PC-3 (cell line): Measurements from ENCODE around the gene SMIM14. TPM values are rescaled to one million over a fixed set of nuclear protein-coding genes. Genes with fewer than 3 reads are reported as not detected.
A peak's percentile ranks its signal among the peaks of the same experiment; 100 is the strongest.

Source experiments
- ATAC-seq: fragments of 200-7000 bp; cut with Tn5 transposase; 2 replicates; pipeline ENCODE4 v1.9.1; 2020; ENCODE audit warnings: mild to moderate bottlenecking, moderate library complexity
- BruUV-seq: library from RNA; stranded (reverse); fragments of 400-500 nt; replicated peaks from 2 replicates; lab custom pipeline; 2021; lab: Mats Ljungman, UMichigan
- CTCF ChIA-PET: fragments of 300-600 bp; sonication (Branson Sonifier 250); formaldehyde crosslinking; loops from one replicate; lab custom pipeline; 2022; ENCODE audit warnings: antibody characterized with exemption; lab: Charles Lee
- POLR2A ChIA-PET: fragments of 300-600 bp; sonication (Branson Sonifier 250); formaldehyde crosslinking; loops from one replicate; lab custom pipeline; 2022; ENCODE audit warnings: antibody characterized with exemption; ENCODE audit not compliant: unreplicated experiment; lab: Charles Lee
- DNase-seq: peaks from one replicate; pipeline ENCODE4 v3.0.0-alpha.2; 2015
- H2AFZ ChIP-seq: fragments of 300-600 bp; sonication (generic); 2 replicates; pipeline ENCODE4 v1.6.0; 2016; ENCODE audit warnings: antibody characterized with exemption, low read length
- H3F3A ChIP-seq: fragments of 300-600 bp; sonication (generic); one replicate; pipeline ENCODE4 v1.6.0; 2017; ENCODE audit warnings: antibody characterized with exemption, low read length, control low read depth, mild to moderate bottlenecking; ENCODE audit not compliant: unreplicated experiment
- H3K27ac ChIP-seq: fragments of 300-600 bp; sonication (generic); 2 replicates; pipeline ENCODE4 v1.5.1; 2016; ENCODE audit warnings: mild to moderate bottlenecking, low read length
- H3K27me3 ChIP-seq: fragments of 300-600 bp; sonication (generic); 2 replicates; pipeline ENCODE4 v1.6.1; 2016; ENCODE audit warnings: low read length, mixed read lengths
- H3K36me3 ChIP-seq: fragments of 300-600 bp; sonication (generic); 2 replicates; pipeline ENCODE4 v1.6.1; 2016; ENCODE audit warnings: low read depth, mixed run types, low read length, mixed read lengths
- H3K4me1 ChIP-seq: fragments of 300-600 bp; sonication (generic); 2 replicates; pipeline ENCODE4 v1.5.1; 2016; ENCODE audit warnings: low read length; ENCODE audit not compliant: insufficient read depth
- H3K4me2 ChIP-seq: fragments of 300-600 bp; sonication (generic); 2 replicates; pipeline ENCODE4 v1.6.0; 2016; ENCODE audit warnings: low read length
- H3K4me3 ChIP-seq: fragments of 300-600 bp; sonication (generic); 2 replicates; pipeline ENCODE4 v1.5.1; 2016; ENCODE audit warnings: mild to moderate bottlenecking, low read length, mixed read lengths
- H3K79me2 ChIP-seq: fragments of 300-600 bp; sonication (generic); 2 replicates; pipeline ENCODE4 v1.6.1; 2017; ENCODE audit warnings: low read length, mixed read lengths
- H3K9ac ChIP-seq: fragments of 300-600 bp; sonication (generic); 2 replicates; pipeline ENCODE4 v1.6.0; 2016; ENCODE audit warnings: mild to moderate bottlenecking, low read length
- H3K9me2 ChIP-seq: fragments of 300-600 bp; sonication (generic); replicated peaks from 2 replicates; pipeline ENCODE4 v1.6.1; 2016; ENCODE audit warnings: mixed run types, low read length, mixed read lengths
- H3K9me3 ChIP-seq: fragments of 300-600 bp; sonication (generic); 2 replicates; pipeline ENCODE4 v1.6.1; 2016; ENCODE audit warnings: low read length, mixed read lengths
- H4K20me1 ChIP-seq: fragments of 300-600 bp; sonication (generic); 2 replicates; pipeline ENCODE4 v1.6.1; 2016; ENCODE audit warnings: low read length, mixed read lengths
- CTCF ChIP-seq: fragments of 300-600 bp; sonication (generic); conservative IDR thresholded peaks from 2 replicates; pipeline ENCODE4 v1.5.1; 2017; ENCODE audit warnings: antibody characterized with exemption, low read depth, mild to moderate bottlenecking, low read length
- EZH2 ChIP-seq: fragments of 300-600 bp; sonication (generic); IDR thresholded peaks from one replicate; pipeline ENCODE4 v1.6.1; 2017; ENCODE audit warnings: antibody characterized with exemption, mild to moderate bottlenecking, low read length; ENCODE audit not compliant: unreplicated experiment
- EZH2phosphoT487 ChIP-seq: fragments of 300-600 bp; sonication (generic); IDR thresholded peaks from 2 replicates; pipeline ENCODE4 v1.6.1; 2018; ENCODE audit warnings: mild to moderate bottlenecking, antibody characterized with exemption, low read length, borderline replicate concordance
- intact Hi-C: fragments of 100-400 bp; cut with micrococcal nuclease; formaldehyde crosslinking; loops from 2 replicates; pipeline ENCODE4 v1.9.0; 2023
- total RNA-seq: library from RNA; depleted of rRNA; stranded (reverse); fragments of >200 nt; gene quantifications from 2 replicates; pipeline ENCODE4 v1.2.3, GENCODE V29; 2014

The SMIM14 gene
- total RNA-seq, 1 experiment from 2014 or later: 4.8 TPM

DNA sequence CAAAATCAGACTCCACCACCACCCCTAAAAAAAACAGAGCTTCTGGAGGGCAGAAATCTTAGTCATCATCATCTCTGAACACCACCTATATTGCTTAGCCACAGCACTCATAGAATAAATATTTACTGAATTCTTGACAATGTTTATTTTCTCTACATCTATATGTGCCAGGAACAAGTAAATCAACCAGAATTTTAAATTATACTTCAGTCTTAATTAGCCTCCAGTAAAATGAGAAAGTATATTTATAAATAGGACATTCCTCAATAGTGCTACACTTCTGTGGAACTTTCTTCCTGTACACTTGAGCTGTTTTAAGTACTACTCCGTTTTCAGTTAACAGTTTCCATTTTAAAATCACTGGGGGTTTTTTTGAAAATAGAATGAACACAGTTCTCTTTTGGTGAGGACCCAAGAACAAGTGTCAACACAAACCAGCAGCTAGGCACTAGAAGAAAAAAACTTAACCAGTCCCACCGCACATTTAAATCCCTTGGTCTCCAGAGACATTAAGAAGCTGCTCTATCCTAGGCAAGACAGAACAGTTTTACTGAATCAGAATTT is 25.5 kb downstream of the SMIM14 start:
- H3F3A ChIP-seq: no peaks in the 10 kb centered on the region
- intact Hi-C loops: no loop called here
- no peaks in the 10 kb centered on the region for H3K9me2 ChIP-seq
- peak overlapping the region; percentile 73 for H3K4me2 ChIP-seq
- ATAC-seq (peak; percentile 67), DNase-seq (peak; percentile 68)
- H3K4me1 ChIP-seq: peaks cover 72% of the 10 kb centered on the region
- peak overlapping the region; percentile 31; the same call in 1 of the 2 replicates for H2AFZ ChIP-seq
- ChIA-PET POLR2A (interaction anchor here (0.6 to 1.5 kb wide), 3 partner anchors 19 to 86 kb away, joined by 4 to 7 read pairs (median 4); partner anchors contain the start of gene UGDH), CTCF (no interaction called here)
- no peaks in the 10 kb centered on the region for H3K27me3 ChIP-seq
- H3K4me3 ChIP-seq: peak overlapping the region; percentile 21; the same call in 1 of the 2 replicates
- no peaks in the 10 kb centered on the region for H3K9me3 ChIP-seq
- H3K79me2 ChIP-seq: no peaks in the 10 kb centered on the region
- H4K20me1 ChIP-seq: no peaks in the 10 kb centered on the region
- no peak for TF ChIP-seq EZH2phosphoT487
- no peak for TF ChIP-seq EZH2
- no peak for TF ChIP-seq CTCF
- H3K36me3 ChIP-seq: no peaks in the 10 kb centered on the region
- no TSS peak for BruUV-seq
- H3K9ac ChIP-seq: no peak overlapping the region; the same call in 1 of the 2 replicates
- H3K27ac ChIP-seq: peak overlapping the region; percentile 78

DNA sequence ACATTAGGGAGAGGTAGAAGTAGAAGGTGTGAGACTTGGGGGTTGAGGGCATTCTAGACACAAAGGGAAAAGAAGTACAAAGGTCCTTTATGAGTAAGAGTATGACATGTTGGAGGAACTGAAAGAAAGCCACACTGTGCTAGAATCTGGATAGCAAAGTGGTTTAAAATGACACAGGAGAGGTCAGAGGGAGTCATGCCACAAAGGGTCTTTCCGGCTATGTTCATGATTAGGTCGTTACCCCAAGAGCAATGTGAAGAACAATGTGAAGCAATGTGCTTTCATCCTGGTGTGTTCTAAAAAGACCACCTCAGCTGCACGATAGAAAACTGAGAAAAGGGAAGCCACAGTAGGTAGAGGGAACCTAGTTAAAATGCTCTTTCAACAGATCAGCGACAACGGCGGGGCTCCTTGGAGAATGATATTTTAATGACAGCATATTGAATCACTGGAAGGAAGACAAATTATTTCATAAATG is 29.2 kb downstream of the SMIM14 start:
- TF ChIP-seq CTCF: no peak
- TF ChIP-seq EZH2phosphoT487: no peak
- no TSS peak for BruUV-seq

GRCh38 chr4:39608451-39608850 is 30.2 kb downstream of the SMIM14 start:
- H3K4me2 ChIP-seq: no peak overlapping the region
- no peak overlapping the region for H3K27ac ChIP-seq
- DNase-seq (no peak), ATAC-seq (no peak)
- no peaks in the 10 kb centered on the region for H3F3A ChIP-seq
- no peaks in the 10 kb centered on the region for H3K9me2 ChIP-seq
- CTCF ChIA-PET: interaction anchor here (0.6 kb wide), 1 partner anchor 22 kb away, joined by 4 read pairs; no protein-coding TSS in a partner anchor
- H3K9me3 ChIP-seq: 0 out of 2 replicates have a peak, but pooled peaks cover 4% of the 10 kb centered on the region
- no peak for TF ChIP-seq EZH2phosphoT487
- TF ChIP-seq CTCF: no peak
- no peak for TF ChIP-seq EZH2
- no peak overlapping the region for H3K9ac ChIP-seq
- intact Hi-C loops: no loop called here
- no TSS peak for BruUV-seq
- H3K79me2 ChIP-seq: no peaks in the 10 kb centered on the region
- H3K4me1 ChIP-seq: peaks cover 32% of the 10 kb centered on the region
- H4K20me1 ChIP-seq: no peaks in the 10 kb centered on the region
- no peak overlapping the region for H2AFZ ChIP-seq
- POLR2A ChIA-PET: no interaction called here
- no peak overlapping the region for H3K4me3 ChIP-seq
- no peaks in the 10 kb centered on the region for H3K27me3 ChIP-seq
- H3K36me3 ChIP-seq: no peaks in the 10 kb centered on the region; the same call in 1 of the 2 replicates

More for the DNA sequence above, 29.2 kb downstream of the SMIM14 start:
- POLR2A ChIA-PET: no interaction called here
- H3K27me3 ChIP-seq: no peaks in the 10 kb centered on the region
- 0 out of 2 replicates have a peak, but pooled peaks cover 4% of the 10 kb centered on the region for H3K9me3 ChIP-seq
- H3K4me3 ChIP-seq: peak overlapping the region; percentile 56
- no peaks in the 10 kb centered on the region for H3K79me2 ChIP-seq
- no peaks in the 10 kb centered on the region for H3K9me2 ChIP-seq
- peak overlapping the region; percentile 85 for H3K4me2 ChIP-seq
- intact Hi-C loops: no loop called here
- peak; percentile 65 for ATAC-seq
- peak overlapping the region; percentile 83 for H2AFZ ChIP-seq
- CTCF ChIA-PET: interaction anchor here (0.6 kb wide), 2 partner anchors 23 kb away, joined by 3 to 4 read pairs; no protein-coding TSS in a partner anchor
- no peaks in the 10 kb centered on the region; the same call in 1 of the 2 replicates for H3K36me3 ChIP-seq
- DNase-seq: peak; percentile 48
- peaks cover 42% of the 10 kb centered on the region for H3K4me1 ChIP-seq
- peak overlapping the region; percentile 43; the same call in 1 of the 2 replicates for H3K9ac ChIP-seq
- no peaks in the 10 kb centered on the region for H4K20me1 ChIP-seq
- peak overlapping the region; percentile 87 for H3K27ac ChIP-seq
- H3F3A ChIP-seq: no peaks in the 10 kb centered on the region
